ENCODE data around the gene LTBP1. TPM values are rescaled to one million over a fixed set of nuclear protein-coding genes. Genes with fewer than 3 reads are reported as not detected.

Gene LTBP1
- total RNA-seq, 1 donor from 2014 or later: 29.7 TPM

DNA sequence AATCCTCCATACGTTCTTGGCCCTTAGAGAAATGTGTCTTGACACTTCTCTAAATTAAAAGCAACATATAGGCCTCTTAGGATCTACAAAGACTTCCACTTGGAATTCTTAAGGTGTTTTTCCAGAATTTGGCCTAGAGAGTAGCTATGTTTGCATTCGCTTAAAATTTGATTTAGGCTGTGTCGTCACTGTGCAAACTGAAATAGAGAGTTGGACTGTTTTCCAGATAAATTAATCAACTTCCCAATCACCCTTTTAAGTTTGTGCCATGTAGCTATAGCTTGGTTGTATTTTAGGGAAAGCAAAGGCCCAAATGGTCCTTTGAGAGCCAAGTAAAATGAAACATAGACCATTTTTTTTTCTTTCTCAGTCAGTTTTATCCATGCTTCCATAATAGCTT is 401.1 kb downstream of the LTBP1 start:
- DNase-seq (ENCODE audit: low read depth) (no peak), FAIRE-seq (no peak)
- Histone ChIP-seq H3K27ac (ENCODE audit: low read depth, low read length) (no peak overlapping the region), H3K4me1 (ENCODE audit: insufficient read depth, low read length) (no peaks in the 10 kb centered on the region), H4K20me1 (ENCODE audit: insufficient read depth, low read length) (no peaks in the 10 kb centered on the region), H3K27me3 (ENCODE audit: insufficient read depth, low read length) (no peaks in the 10 kb centered on the region), H3K4me2 (ENCODE audit: low read length) (no peak overlapping the region), H2AFZ (ENCODE audit: low read depth, low read length) (no peak overlapping the region), H3K4me3 (ENCODE audit: insufficient read depth, low read depth, low read length) (no peak overlapping the region), H3K9me3 (ENCODE audit: insufficient read depth, low read depth, low read length) (no peaks in the 10 kb centered on the region), H3K79me2 (ENCODE audit: insufficient read depth, low read length) (no peaks in the 10 kb centered on the region), H3K36me3 (ENCODE audit: insufficient read depth, low read length) (peaks cover 22% of the 10 kb centered on the region), H3K9ac (ENCODE audit: low read length) (no peak overlapping the region)
- TF ChIP-seq, protein P1, sequence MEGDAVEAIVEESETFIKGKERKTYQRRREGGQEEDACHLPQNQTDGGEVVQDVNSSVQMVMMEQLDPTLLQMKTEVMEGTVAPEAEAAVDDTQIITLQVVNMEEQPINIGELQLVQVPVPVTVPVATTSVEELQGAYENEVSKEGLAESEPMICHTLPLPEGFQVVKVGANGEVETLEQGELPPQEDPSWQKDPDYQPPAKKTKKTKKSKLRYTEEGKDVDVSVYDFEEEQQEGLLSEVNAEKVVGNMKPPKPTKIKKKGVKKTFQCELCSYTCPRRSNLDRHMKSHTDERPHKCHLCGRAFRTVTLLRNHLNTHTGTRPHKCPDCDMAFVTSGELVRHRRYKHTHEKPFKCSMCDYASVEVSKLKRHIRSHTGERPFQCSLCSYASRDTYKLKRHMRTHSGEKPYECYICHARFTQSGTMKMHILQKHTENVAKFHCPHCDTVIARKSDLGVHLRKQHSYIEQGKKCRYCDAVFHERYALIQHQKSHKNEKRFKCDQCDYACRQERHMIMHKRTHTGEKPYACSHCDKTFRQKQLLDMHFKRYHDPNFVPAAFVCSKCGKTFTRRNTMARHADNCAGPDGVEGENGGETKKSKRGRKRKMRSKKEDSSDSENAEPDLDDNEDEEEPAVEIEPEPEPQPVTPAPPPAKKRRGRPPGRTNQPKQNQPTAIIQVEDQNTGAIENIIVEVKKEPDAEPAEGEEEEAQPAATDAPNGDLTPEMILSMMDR (IDR thresholded peaks at IDR 0.05; ENCODE audit: insufficient read depth, low read depth, low read length): no peak
- TF ChIP-seq EZH2 (IDR thresholded peaks at IDR 0.05; ENCODE audit: insufficient read depth, low read length): no peak
- no peaks in the 10 kb centered on the region for H3K9me3 Mint-ChIP-seq (ENCODE audit: unreplicated experiment)
- no peaks in the 10 kb centered on the region for H3K4me1 Mint-ChIP-seq (ENCODE audit: low read depth, unreplicated experiment)
- no peak overlapping the region for H3K4me3 Mint-ChIP-seq (ENCODE audit: unreplicated experiment)
- no peaks in the 10 kb centered on the region for H3K27me3 Mint-ChIP-seq (ENCODE audit: low read depth, unreplicated experiment)
- no peaks in the 10 kb centered on the region for H3K36me3 Mint-ChIP-seq (ENCODE audit: low read depth, unreplicated experiment)
- H3K27ac Mint-ChIP-seq (ENCODE audit: unreplicated experiment): no peak overlapping the region

DNA sequence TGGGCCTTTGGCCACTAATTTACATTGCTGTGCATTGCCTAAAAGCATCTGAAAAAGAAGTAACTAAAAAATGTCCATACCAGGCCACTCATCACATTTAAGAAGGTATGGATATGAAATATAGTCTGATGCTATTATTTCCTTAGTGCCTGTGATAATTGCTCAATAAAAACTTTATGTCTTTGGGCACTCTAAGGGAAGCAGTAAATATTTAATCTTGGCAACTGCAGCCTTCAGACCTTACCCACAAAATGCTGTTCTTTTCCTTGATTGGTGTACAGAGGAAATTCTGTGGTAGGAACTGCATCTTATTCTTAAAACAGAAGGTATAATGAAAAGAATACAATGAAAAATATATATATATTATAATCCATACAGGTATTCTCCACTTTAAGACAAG is 403.9 kb downstream of the LTBP1 start:
- Mint-ChIP-seq H3K9me3 (ENCODE audit: unreplicated experiment) (peaks cover 11% of the 10 kb centered on the region), H3K36me3 (ENCODE audit: low read depth, unreplicated experiment) (peaks cover 9% of the 10 kb centered on the region), H3K4me1 (ENCODE audit: low read depth, unreplicated experiment) (no peaks in the 10 kb centered on the region), H3K4me3 (ENCODE audit: unreplicated experiment) (no peak overlapping the region), H3K27me3 (ENCODE audit: low read depth, unreplicated experiment) (no peaks in the 10 kb centered on the region), H3K27ac (ENCODE audit: unreplicated experiment) (no peak overlapping the region)
- Histone ChIP-seq H3K9me3 (ENCODE audit: insufficient read depth, low read depth, low read length) (peaks cover 2% of the 10 kb centered on the region), H2AFZ (ENCODE audit: low read depth, low read length) (no peak overlapping the region), H3K9ac (ENCODE audit: low read length) (no peak overlapping the region), H3K27ac (ENCODE audit: low read depth, low read length) (no peak overlapping the region), H3K36me3 (ENCODE audit: insufficient read depth, low read length) (peaks cover 20% of the 10 kb centered on the region), H3K4me1 (ENCODE audit: insufficient read depth, low read length) (no peaks in the 10 kb centered on the region), H4K20me1 (ENCODE audit: insufficient read depth, low read length) (no peaks in the 10 kb centered on the region), H3K27me3 (ENCODE audit: insufficient read depth, low read length) (no peaks in the 10 kb centered on the region), H3K4me3 (ENCODE audit: insufficient read depth, low read depth, low read length) (no peak overlapping the region), H3K4me2 (ENCODE audit: low read length) (no peak overlapping the region), H3K79me2 (ENCODE audit: insufficient read depth, low read length) (no peaks in the 10 kb centered on the region)
- FAIRE-seq (no peak), DNase-seq (ENCODE audit: low read depth) (no peak)
- TF ChIP-seq, protein P1 (IDR thresholded peaks at IDR 0.05; ENCODE audit: insufficient read depth, low read depth, low read length): no peak
- no peak for TF ChIP-seq EZH2 (IDR thresholded peaks at IDR 0.05; ENCODE audit: insufficient read depth, low read length)

DNA sequence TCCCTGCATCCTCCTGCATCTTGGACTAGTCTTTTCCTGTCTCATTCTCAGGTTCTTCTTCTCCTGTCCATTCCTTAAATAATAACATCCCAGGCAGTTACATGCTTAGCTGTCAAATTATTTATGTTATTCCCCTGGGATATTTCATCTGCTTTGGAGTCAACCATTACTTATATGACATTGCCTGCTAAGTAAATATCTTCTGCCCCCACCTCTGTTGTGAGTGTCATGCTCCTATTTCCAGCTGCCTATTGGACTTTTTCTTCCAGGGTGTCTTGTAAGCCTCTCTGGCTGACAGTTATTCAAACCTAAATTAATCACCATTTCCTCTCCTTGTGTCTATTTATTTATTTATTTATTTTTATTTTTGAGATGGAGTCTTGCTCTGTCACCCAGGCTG is 405.0 kb downstream of the LTBP1 start:
- Mint-ChIP-seq H3K4me1 (ENCODE audit: low read depth, unreplicated experiment) (no peaks in the 10 kb centered on the region), H3K4me3 (ENCODE audit: unreplicated experiment) (no peak overlapping the region), H3K27ac (ENCODE audit: unreplicated experiment) (no peak overlapping the region), H3K9me3 (ENCODE audit: unreplicated experiment) (peaks cover 22% of the 10 kb centered on the region), H3K27me3 (ENCODE audit: low read depth, unreplicated experiment) (no peaks in the 10 kb centered on the region), H3K36me3 (ENCODE audit: low read depth, unreplicated experiment) (peaks cover 18% of the 10 kb centered on the region)
- Histone ChIP-seq H3K27ac (ENCODE audit: low read depth, low read length) (no peak overlapping the region), H3K9me3 (ENCODE audit: insufficient read depth, low read depth, low read length) (peaks cover 7% of the 10 kb centered on the region), H3K9ac (ENCODE audit: low read length) (no peak overlapping the region), H3K36me3 (ENCODE audit: insufficient read depth, low read length) (peaks cover 20% of the 10 kb centered on the region), H3K27me3 (ENCODE audit: insufficient read depth, low read length) (no peaks in the 10 kb centered on the region), H4K20me1 (ENCODE audit: insufficient read depth, low read length) (no peaks in the 10 kb centered on the region), H3K4me2 (ENCODE audit: low read length) (no peak overlapping the region), H2AFZ (ENCODE audit: low read depth, low read length) (no peak overlapping the region), H3K4me1 (ENCODE audit: insufficient read depth, low read length) (no peaks in the 10 kb centered on the region), H3K4me3 (ENCODE audit: insufficient read depth, low read depth, low read length) (no peak overlapping the region), H3K79me2 (ENCODE audit: insufficient read depth, low read length) (no peaks in the 10 kb centered on the region)
- no peak for TF ChIP-seq EZH2 (IDR thresholded peaks at IDR 0.05; ENCODE audit: insufficient read depth, low read length)
- TF ChIP-seq, protein P1 (IDR thresholded peaks at IDR 0.05; ENCODE audit: insufficient read depth, low read depth, low read length): no peak
- DNase-seq (ENCODE audit: low read depth) (no peak), FAIRE-seq (no peak)

Measured in astrocyte (in vitro differentiated cells and primary cell).